ENCODE data around the gene CERS5.

Gene CERS5

DNA sequence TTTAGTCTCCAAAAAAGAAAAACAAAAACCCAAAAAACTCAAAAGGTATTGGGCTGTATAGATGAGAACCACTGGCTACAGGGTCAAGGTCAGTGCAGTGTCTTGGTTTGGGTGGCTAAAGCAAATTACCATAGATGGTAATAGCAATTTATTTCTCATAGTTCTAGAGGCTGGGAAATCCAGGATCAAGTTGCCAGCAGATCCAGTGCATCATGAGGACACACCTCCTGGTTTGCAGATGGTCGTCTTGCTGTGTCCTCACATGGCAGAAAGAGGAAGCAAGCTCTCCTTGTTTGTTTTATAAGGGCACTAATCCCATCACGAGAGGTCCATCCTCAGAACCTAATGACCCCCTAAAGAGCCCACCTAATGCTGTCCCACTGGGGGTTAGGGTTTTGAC lies 44.0 kb downstream of the CERS5 start:
- FAIRE-seq = no peak

DNA sequence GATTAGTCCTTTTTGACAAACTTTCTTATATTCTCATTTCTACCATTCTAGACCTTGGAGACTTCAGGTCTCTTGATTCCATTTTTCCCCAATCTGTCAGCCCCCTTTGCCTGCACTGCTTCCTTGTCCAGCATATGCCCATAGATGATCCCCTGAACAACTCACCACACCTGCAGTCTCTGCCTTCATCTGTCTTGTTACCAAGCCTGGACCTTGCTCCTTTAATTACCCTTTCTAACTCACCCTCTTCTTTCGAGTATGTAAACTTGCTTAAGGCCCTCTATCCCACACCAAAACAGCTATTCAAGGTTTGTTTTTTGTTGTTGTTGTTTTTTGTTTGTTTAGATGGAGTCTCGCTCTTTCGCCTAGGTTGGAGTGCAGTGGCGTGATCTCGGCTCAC lies 45.5 kb downstream of the CERS5 start:
- FAIRE-seq = no peak

DNA sequence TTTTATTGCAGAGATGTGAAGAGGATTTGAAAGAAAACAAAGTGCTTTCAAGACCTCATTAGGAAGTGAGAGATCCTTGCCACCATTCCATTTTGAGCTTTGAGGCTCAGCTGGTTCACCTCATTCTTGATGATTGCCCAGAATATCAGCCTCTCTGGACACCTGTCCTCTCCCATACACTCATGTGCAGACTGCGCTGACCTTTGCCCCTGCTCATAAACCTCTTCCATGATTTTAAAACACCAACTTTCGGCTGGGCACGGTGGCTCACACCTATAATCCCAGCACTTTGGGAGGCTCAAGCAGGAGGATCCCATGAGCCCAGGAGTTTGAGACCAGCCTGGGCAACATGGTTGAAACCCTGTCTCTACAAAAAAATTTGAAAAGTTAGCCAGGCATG lies 46.2 kb downstream of the CERS5 start:
- no peak for FAIRE-seq

DNA sequence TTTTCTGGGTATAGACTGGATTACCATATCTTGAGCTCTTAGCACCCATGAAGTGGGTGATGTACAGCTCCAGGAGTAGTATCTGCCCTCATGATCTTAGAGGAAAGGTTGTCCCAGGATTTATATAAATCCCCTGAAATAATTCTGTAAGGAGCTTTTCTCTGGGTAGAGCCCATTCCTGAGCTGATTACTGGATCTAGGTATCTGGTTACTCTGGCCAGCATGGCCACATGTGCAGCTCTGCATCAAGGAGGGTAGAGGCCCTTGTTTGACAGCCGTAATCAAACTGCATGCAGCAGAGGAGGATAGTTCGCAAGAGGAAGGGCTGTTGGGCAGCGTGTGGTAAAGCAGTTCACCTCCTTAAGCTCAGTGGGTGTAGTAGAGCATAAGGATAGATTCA lies 46.6 kb downstream of the CERS5 start:
- FAIRE-seq = no peak

DNA sequence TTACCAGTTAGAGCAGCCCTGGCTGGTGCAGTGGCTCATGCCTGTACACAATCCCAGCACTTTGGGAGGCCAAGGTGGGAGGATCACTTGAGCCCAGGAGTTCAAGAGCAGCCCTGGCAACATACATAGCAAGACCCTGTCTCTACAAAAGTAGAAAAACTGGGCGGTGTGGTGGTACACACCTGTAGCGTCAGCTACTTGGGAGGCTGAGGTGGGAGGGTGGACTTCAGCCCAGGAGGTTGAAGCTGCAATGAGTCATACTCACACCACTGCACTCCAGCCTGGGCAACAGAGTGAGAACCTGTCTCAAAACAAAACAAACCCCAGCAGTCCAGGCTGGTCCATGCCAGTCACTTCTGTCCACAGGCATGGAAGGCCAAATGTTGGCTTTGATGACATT lies 47.8 kb downstream of the CERS5 start:
- FAIRE-seq = no peak

DNA sequence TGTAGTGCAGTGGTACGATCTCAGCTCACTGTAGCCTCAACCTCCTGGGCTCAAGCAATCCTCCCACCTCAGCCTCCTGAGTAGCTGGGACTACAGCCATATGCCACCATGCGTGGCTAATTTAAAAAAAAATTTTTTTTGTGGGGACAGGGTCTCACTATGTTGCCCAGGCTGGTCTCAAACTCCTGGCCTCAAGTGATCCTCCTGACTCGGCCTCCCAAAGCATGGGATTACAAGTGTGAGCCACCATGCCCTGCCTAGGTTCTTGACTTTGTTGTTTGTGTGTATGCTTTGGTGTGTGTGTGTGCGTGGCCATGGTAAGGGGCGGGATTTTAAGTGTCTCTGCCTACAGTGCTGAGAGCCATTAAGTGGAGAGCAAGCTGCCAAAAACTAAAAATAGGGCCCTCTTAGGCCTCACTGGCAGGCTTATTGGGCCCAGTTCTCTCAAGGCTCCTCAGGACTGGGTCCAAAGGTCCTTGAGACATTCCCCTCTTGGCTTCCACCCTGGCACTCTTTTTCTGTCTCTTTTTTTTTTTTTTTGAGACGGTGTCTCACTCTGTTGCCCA lies 50.0 kb downstream of the CERS5 start:
- FAIRE-seq = no peak

DNA sequence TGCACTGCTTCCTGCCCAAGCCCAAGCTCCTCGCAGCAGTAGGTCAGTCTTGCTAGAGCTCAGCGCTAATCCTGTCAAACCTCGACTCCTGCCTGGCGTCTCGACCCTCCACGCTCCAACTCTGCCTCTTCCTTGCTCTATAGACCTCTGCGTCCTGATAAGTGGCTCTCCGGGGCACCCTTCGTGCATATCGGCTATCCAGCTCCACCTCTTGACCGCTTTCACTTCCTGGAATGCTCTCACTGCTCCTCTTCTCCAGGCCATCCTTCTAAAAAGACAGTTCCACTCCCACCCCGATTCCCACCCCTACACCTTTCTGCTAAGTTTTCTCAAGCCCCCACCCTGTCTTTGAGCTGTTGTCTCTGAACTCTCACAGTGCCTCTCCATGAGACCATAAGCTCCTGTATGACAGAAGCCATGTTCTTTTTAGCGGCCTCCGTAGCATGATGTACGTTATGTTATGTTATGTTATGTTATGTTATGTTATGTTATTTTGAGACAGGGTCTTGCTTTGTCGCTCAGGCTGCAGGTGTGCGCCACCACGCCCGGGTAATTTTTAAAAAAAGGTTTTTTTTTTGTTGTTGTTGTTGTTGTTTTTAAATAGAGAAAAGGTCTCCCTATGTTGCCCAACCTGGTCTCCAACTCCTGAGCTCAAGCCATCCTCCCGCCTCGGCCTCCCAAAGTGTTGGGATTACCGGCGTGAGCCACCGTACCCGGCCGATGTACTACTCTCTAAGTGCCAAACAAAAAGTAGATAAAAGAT lies 54.5 kb downstream of the CERS5 start:
- no peak for FAIRE-seq

DNA sequence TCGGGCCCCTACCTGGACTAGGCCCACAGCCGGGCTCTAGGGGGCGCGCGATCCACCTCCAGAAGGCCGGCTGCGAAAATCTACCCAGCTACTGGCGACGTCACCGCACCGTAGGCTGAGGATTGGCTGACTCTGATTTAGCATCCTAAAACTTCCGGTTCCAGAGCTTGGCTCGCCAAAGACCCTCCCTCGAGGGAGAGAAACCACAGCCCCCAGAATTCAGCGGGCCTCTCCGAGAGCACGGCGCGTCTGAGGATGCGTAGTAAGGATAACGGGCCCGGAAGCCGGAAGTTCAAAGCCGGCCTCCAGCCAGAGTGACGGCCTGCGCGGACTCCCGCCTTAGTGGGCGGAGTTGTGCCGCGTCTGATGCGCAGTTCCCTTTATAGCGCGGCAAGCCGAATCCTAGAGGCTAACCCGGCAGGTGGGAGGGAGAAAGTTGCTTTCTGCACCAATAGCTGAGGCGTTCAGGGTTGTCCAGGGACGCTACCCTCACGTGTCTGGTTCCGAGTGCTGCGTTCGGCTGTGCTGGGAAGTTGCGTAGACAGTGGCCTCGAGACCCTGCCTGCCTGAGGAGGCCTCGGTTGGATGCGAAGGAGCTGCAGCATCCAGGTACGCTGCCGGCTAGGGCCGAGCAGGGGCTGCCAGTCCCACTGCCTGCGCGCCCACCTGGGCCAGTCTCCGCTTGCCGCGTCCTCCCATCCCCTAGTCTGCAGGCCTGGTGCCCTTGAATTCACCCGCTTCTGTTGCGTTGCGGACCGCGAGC lies 55.3 kb downstream of the CERS5 start, which contains the start of gene COX14:
TSS of gene COX14 (plus strand) at position 544 of the 763 bp plus-strand sequence. CDS start 7,808 bp downstream, outside the sequence.
- peak; percentile 99 for FAIRE-seq

DNA sequence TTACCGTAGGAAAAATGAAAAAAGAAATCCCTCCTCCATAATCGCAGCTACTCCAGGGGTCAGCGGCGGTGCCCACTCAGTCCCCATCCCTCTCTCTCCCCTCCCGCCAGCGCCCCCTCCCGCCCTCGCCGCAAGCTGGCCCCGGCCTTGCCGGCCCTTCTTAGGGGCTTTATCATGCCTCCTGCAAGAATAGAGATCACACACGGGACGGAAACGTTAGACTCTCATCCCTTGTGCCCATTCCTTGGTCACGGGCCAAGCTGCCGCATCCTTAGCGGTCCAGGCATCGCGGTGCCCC lies 55.8 kb downstream of the CERS5 start:
- FAIRE-seq = no peak

DNA sequence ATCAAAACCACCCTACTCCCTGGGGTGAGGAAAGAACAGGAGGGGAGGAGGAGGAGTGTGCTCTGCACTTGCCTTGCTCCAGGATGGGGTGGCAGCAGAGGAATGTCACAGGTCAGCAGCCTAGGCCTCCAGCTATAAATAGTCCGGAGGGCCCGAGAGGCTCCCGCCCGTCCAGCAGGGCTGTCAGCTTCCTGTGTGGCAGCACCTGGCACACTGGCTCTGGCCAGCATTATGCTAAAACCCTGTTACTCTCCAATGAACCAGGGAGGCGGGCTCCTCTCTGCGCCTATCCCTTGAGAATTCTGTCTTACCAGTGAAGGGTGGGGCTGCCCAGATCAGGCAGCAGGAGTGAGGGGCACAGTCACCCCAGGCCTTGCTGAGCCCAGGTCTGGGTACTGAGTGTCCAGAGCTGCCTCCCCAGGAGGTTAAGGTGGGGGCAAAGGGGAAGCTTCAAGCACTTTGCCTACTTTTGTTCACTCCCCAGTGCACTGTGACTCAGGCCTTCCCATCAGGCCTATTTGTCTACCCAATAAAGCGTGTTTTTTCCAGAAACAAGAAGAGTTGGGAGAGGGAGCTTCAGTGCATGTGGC lies 56.3 kb downstream of the CERS5 start:
- no peak for FAIRE-seq

DNA sequence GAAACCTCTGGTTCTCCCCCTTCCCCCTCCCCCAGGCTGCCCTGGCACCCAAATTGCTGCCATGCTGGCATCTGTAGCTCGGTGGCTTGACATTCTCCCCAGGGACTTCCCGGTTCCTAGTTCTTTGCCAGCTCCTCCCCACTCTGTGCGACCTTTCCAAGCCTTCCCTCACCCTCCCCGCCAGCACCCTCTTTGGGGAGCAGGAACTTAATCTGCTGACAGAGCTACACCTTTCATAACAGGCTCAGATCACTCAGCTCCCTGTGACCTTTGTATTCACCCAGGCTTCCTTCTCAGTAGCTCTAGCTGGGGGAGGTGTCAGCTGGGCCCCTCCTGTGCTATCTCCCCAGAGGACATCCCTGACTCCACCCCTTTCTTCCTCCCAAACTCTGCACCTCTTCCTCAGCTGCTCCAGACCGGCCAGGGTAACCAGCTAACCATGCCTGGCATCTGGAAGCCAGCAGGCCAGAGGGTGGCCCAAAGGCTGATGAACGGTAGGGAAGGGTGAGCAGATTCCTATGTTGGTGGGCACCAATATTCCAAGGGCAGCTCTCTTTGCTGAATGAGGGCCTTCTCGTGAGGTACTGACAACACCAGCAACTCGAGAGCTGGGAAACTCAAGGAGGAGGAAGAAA lies 56.9 kb downstream of the CERS5 start:
- FAIRE-seq = no peak

DNA sequence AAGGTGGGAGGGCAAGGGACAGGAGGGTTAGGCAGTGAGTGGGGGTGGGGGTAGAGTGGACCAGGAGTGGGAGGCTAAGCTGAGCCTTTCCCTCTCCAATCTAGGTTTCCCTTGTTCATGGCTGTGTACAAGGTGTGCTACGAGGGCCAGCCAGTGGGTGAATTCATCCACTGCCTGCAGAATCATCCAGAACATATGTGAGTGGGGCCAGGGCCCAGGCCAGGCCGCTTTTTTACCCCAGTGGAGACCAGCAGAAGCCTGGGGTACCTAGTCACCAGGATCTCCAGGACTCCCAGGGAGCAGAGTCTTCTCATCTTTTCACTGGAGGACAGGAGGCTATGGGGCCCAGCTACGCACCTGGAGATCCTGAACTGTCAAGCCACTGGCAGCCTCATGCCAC lies 57.9 kb downstream of the CERS5 start:
- FAIRE-seq = no peak

DNA sequence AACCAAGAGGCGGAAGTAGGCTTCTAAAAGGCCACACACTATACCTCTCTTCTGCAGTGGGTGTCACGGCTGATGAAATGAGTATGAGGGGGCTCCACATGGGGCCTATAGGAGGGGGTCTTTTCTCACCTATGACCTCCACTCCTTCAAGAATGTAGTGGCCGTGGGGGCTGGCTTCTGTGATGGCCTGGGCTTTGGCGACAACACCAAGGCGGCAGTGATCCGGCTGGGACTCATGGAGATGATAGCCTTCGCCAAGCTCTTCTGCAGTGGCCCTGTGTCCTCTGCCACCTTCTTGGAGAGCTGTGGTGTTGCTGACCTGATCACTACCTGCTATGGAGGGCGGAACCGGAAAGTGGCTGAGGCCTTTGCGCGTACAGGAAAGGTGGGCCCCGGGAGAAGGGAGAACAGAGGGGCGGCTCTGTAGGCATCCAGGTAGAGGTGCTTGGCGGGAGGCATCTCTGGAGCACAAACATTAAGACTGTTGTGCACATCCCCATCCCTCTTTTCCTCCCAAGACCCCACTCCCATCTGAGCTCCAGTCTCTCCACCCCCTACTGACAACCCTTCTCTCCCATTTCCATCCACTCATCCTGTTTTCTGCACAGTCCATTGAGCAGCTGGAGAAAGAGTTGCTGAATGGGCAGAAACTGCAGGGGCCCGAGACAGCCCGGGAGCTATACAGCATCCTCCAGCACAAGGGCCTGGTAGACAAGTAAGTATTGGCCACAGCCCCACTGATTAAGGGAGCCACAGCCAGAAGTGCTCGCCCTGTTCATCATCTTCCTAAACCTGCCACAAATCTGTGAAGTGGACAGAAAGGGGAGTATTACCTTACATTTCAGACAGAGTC lies 59.5 kb downstream of the CERS5 start:
- no peak for FAIRE-seq

DNA sequence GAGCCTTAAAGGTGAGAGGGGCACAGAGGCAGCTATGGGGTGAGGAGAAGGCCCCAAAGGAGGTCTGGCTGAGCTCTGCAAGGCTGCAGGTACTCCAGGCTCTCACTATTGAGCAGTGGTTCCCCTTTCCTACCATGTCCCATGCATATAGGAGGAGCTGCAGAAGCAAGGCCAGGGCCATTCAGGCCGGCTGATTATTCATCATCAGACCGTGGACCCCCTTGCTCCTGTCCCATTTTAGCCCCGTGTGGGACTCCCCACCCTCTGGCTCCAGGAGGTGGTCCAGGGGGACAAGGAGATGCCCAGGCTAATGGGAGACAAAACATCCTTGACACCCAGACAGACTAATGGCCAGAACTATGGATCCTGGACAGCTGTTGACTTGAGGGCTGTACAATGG lies 60.3 kb downstream of the CERS5 start:
- FAIRE-seq = no peak

DNA sequence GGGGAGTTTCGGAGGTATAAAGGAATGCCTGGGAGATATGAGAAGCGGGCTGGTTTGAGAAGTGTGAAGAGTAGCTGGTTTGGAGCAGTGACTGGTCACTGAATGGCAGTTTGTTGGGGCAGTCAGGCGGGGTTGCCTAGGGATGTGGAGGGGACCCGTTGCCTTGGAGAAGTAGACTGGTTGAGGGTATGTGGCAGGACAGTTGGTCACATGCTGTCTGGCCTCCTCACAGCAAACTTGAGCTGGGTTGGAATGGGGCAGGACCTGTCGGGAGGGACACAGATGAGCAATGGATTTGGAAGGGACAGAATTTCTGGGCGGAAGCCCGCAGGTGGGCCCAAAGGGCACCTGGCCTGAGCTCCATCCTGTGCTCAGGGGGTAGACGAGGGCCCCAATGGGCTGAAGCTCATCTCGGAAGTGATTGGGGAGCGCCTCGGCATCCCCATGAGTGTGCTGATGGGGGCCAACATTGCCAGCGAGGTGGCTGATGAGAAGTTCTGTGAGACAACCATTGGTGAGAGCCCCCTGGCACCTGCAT lies 61.2 kb downstream of the CERS5 start:
- FAIRE-seq = no peak

DNA sequence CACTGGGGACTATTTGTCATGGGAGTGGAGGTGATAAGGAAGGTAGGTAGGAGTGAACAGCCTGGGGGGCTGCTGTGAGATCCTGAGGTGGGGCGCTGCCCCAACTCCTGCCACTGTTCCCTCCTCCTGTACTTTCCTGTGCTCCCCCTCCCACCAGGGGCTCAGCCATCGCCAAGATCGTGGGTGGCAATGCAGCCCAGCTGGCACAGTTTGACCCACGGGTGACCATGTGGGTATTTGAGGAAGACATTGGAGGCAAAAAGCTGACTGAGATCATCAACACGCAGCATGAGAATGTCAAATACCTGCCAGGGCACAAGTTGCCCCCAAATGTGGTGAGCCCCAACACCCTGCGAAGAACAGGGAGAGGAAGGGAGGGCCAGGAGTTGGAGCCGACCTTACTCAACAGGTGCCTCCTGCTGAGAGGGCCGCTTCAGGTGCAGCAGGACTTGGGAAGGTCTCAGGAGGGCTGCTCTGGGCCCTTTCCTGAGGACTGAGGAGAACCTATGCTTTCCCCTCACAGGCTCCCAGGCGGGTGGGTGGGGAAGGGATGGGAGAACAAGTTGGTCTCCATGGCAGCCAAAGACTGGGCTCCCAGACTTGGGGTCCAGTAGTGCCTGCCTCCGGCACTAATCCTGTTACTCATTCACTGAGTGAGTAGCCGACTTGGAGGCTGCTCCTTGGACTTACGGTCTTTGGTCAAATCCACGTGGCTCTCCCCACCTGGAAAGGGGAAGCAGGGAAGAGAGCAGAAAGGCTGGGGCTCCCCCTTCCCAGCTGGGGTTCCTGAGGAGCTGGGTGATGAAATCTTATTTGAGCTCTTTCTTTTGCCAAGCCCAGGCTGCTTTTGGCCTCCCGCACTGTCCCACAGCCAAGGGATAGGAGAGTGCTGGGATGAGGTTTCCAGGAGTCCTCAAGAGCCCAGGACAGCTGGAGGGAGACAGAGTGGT lies 62.5 kb downstream of the CERS5 start:
- no peak for FAIRE-seq

DNA sequence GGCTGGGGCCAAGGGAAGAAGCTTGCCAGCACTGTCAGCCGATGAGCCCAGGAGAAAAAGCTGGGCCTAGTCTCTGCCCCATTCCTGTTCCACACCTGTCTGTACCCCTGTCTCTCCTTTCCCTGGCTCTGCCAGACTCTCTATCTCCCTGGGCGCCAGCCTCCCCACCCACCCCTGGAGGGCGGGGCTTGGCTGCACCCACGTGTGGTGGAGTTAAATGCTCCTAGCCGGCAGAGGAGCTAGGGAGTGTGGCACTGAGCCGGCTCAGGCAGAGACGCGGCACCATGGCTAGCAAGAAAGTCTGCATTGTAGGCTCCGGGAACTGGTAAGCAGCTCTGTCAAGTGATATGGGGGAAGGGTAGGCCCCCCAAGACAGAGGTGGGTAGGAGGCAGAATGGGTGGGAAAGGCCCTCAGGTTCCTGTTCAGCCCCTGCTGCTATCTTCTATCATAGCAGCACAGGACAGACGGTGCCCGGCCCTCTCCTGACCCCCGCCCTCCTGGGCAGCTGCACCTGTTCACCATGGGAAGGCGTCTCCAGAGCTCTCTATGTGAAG lies 63.3 kb downstream of the CERS5 start, which contains the start of gene GPD1:
TSS of gene GPD1 (plus strand) at position 242 of the 555 bp plus-strand sequence. CDS start at position 285, 43 bp downstream.
- no peak for FAIRE-seq

DNA sequence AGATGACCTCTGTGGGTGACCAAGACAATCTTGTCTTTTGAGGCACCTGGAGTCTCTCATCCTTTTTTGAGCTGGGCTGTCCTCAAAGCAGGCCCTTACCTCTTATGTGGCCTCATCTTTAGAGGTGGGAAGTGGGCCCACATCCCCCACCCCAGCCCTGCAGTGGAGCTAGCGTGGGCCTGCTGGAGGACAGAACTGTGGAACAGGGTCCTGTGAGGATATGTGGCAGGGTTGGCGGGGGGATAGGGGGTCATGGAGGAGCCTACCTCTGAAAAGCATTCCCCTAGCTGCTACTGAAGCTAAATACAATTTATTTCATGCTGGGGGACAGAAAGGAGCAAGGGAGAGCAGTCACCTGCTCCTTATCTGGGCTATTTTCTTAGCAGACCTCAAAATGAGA lies 63.8 kb downstream of the CERS5 start:
- no peak for FAIRE-seq

DNA sequence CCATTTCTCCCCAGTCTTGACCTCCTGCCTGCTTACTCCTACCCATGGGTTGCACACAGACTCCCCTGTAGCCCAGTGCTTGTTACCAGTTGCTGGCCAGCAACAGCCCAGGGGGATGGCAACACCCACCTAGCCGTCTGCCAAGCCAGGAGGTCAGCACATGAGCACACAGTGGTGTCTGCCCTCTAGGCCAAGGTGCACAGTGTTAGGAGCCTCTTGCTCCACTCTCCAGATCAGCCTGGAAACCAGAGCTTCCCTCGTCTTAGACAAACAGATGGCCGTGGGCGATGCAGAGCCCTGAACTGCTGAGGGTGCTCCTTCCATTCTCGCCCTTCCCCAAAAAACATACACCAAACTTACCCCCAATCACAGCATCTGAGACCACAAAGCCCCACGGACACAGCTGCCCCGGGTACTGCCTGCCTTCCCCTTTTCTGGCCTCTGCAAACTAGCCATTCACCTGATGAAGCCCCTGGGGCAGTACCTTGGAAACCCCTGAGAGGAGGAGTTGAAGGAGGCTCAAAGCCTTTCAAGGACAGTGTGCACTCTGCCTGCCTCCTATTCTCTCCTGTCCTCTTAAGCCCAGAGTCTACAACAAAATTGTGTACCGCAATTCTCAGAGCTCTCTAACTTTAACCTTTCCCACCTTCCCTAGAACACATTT lies 64.4 kb downstream of the CERS5 start:
- FAIRE-seq = no peak

DNA sequence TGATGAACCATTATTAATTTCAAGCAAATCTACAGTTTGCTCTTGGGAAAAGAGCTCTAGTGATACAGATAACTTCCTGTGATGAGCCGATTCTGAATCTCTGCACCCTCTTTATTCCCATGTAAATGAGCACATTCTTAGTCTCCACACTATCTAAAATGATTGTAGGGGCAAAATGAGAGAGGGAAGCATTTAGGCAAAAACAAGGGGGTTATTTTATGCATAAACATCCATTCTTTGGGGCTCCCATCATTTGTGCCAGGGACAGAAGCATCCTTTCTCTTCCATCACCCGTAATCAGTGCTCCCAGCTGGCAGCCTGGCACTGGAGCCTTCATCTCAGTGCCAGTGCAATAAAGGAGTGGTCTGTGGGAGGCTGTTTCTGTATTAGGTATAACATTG lies 65.0 kb downstream of the CERS5 start:
- no peak for FAIRE-seq
